ENCODE data around the gene SYPL1.

- no peak for TF ChIP-seq CTCF (IDR thresholded peaks at IDR 0.05)
- no peak for TF ChIP-seq ZFX (IDR thresholded peaks at IDR 0.05; ENCODE audit: borderline replicate concordance)
These were observed 16.5 kb downstream of the SYPL1 start for GRCh38 chr7:106095634-106096033.
